Testis (tissue), 2 donors: Measurements from ENCODE around the gene LLGL2.

Experiments
- CTCF ChIP-seq, 3 experiments: fragments of 450-650 bp in 2 of 3; fragments of 200-600 bp in 1 of 3; sonication (generic) in 1 of 3; IDR thresholded peaks; one replicate each; pipeline ENCODE4 v1.5.1; 2016 to 2019; ENCODE audit warnings: antibody characterized with exemption in 3 of 3, mild to moderate bottlenecking in 2 of 3, moderate library complexity in 1 of 3
- POLR2A ChIP-seq: fragments of 450-650 bp; IDR thresholded peaks from one replicate; pipeline ENCODE4 v1.6.1; 2017; ENCODE audit warnings: antibody characterized with exemption, mild to moderate bottlenecking, moderate library complexity

GRCh38 chr17:75518201-75518600, 7.3 kb upstream of the LLGL2 start:
- TF ChIP-seq CTCF (IDR thresholded peaks at IDR 0.05) (no peak), POLR2A (no peak)
